HG03159 (cell line): ENCODE results near the gene TMEM208.

Experiments
- ATAC-seq: cut with Tn5 transposase; IDR thresholded peaks from one replicate; pipeline ENCODE4 v1.9.1; 2021; ENCODE audit warnings: mild to moderate bottlenecking, moderate library complexity; ENCODE audit not compliant: unreplicated experiment

TMEM208 gene

GRCh38 chr16:67207249-67208091 is 19.5 kb upstream of the TMEM208 start:
- ATAC-seq = no peak

DNA sequence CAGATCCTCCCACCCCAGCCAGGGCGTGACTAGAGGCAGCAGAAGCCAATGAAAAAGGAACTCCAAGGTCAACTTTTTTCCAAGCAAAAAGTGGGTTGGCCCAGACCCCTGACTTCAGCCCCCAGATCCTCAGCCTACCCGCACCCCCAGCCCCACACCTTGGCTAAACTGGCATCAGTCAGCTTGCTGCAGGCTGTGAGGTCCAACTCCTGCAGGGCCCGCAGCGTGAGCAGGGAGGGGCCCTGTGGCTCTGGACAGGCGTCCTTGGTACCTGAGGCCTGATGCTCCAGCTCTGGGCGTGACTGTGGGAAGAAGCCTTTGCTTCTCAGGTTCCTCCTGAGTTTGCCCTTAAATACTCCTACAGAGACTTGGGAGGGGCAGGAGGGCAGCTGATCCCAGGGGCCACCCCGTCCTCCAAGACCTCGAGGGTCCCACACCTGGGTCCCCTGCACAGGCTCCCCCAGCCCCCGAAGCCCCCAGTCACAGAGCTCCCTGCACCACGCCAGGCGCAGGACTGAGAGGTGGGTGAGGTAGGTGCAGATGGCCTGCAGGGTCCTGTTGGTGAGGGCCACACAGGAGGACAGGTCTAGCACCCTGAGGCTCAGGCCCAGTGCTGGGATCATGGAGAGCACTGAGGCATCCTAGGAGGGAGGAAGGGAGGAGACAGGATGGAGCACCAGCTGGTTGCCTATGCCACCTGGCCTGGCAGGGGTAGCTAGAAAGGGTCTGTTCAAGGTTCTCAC is 18.6 kb upstream of the TMEM208 start:
- no peak for ATAC-seq

DNA sequence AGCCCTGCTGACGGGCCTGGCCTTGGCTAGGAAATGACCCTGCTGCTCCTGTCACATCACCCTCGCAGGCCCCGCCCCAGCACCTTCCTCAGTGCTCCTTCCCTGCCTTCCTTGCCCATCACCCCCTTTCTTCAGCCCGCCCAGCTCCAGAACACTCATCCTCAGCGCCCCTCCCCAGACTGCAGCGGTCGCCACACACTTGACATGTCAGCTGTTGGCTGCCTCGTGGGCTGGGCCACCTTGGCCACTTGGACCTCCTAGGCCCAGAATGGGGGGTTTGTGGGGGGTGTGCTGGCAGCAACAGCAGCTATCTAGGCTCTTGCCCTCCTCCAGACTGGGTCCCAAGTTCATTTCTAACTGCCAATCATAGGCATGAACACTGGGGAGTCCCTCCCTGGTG is 17.4 kb upstream of the TMEM208 start:
- no peak for ATAC-seq

- no peak for ATAC-seq
These were observed 16.6 kb upstream of the TMEM208 start for GRCh38 chr16:67210069-67210937.

GRCh38 chr16:67211674-67212073 is 15.3 kb upstream of the TMEM208 start:
- ATAC-seq = no peak

DNA sequence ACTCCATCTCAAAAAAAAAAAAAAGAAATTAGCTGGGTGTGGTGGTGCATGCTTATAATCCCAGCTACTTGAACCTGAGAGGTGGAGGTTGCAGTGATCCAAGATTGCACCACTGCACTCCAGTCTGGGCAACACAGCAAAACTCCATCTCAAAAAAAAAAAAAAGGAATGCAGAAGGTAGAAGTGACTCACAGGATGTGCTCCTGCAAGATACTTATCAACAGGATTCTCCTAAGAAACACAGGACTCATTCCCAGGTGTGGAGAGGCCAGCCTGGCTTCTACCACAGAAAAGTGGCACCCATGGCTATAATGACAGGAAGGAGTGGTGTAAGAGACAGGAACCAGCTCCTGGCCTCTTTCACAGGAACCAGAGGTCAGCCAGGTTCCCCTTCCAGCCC is 14.2 kb upstream of the TMEM208 start:
- ATAC-seq = no peak

GRCh38 chr16:67213197-67214019 is 13.5 kb upstream of the TMEM208 start:
- ATAC-seq = no peak

DNA sequence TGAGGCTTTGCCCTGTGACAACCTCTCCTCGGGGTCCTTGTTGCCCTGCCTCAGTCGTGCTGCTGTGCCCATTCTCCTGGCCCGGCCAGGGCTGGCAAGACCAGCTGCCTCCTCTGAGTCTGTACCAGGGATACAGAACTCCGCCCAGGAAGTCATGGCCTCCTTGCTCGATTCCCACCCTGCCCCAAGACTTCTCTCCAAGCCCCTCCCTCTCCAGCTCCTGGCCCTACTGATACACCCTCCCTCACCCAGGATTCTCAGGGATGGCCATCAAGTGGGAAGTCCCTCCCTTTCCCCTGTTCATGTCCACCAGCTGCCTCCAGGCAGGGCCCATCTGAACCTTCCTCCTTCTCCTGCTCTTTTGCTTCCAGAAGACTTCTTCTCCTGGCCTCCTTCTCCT is 11.2 kb upstream of the TMEM208 start:
- no peak for ATAC-seq

- no peak for ATAC-seq
These were observed 10.1 kb upstream of the TMEM208 start for GRCh38 chr16:67216612-67217490.

- ATAC-seq = no peak
These were observed 2.9 kb upstream of the TMEM208 start for GRCh38 chr16:67223992-67224391.

DNA sequence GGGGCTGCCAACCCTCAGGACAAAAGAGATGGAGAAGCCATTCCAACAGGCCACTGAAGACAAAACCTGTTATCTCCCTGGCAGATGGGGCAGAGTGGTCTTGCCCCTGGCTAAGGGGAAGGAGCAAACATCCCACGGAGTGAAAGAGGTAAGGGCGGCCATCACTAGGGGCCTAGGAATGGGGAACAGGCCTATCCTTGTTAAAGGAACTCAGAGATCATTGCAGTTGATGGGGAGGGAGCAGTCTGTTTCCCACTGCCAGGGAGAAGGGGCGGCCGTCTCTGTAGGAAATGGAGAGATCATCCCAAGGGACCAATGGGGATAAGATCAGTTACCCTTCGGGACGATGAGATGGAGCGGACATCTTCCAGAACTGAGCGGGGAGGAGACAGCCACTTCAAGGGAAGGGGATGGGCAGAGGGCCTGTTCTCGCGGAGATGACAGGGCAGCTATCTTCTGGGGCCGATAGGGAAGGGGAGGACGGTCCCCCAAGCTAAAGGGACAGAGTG is 581 bp upstream of the TMEM208 start:
- no peak for ATAC-seq

- no peak for ATAC-seq
These were observed 614 bp downstream of the TMEM208 start for GRCh38 chr16:67227567-67227921.

DNA sequence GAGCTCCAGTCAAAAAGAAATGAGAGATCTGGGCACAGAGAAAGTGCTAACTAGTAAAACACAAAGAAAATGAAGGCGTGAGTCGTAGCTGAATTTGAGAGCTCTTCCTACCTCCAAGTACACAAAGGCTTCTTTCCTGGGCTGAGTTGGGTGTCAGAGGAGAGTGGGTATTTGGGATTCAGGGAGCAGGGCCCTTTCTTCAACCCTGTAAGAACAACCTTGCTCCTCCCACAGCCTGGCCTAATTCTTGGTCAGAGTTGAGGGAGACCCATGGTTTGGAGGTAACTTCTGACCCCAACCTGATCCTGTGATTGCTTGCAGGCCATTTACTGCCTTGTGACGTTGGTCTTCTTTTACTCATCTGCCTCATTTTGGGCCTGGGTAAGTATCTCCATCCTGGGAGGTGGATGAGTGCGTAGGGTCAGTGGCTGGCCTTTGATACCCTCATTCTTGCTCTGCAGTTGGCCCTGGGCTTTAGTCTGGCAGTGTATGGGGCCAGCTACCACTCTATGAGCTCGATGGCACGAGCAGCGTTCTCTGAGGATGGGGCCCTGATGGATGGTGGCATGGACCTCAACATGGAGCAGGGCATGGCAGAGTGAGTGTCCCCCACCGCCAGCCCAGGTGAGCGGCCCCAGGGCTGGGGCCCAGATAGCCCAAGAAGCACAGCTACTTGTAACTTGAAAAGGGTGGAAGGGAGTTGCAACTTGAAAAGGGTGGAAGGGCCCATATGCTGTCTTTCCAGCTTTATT is 1.3 kb downstream of the TMEM208 start:
- no peak for ATAC-seq

GRCh38 chr16:67228905-67229304 is 2.0 kb downstream of the TMEM208 start:
- ATAC-seq = no peak

GRCh38 chr16:67229906-67230808 is 3.2 kb downstream of the TMEM208 start:
- ATAC-seq = no peak

GRCh38 chr16:67230809-67231660 is 4.1 kb downstream of the TMEM208 start:
- ATAC-seq = no peak

DNA sequence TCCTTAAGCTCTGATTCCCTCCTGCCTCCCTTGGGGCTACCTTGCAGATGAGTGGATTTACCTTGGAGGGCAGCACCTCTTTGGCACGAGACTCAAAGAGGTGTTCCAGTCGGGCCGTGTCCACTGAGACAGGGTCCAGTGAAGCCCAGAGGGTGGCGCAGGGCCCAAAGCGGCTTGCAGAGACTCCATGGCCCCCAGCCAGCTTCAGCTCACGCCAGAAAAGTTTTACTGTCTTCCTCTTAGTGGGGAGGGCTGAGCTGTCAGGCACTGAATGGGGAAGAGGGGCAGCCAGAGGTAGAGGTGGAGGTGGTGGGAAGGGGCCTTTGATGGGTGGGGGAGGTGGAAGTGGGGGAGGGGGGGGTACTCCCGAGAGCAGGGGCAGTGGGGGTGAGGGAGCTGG is 6.7 kb downstream of the TMEM208 start:
- no peak for ATAC-seq
